Ammon's horn (tissue), 1 donor: ENCODE results near the gene PIP4K2A.

Experiments used
- DNase-seq: peaks from one replicate; pipeline ENCODE4 v3.0.0-alpha.2; 2016; ENCODE audit warnings: low spot score

PIP4K2A gene

DNA sequence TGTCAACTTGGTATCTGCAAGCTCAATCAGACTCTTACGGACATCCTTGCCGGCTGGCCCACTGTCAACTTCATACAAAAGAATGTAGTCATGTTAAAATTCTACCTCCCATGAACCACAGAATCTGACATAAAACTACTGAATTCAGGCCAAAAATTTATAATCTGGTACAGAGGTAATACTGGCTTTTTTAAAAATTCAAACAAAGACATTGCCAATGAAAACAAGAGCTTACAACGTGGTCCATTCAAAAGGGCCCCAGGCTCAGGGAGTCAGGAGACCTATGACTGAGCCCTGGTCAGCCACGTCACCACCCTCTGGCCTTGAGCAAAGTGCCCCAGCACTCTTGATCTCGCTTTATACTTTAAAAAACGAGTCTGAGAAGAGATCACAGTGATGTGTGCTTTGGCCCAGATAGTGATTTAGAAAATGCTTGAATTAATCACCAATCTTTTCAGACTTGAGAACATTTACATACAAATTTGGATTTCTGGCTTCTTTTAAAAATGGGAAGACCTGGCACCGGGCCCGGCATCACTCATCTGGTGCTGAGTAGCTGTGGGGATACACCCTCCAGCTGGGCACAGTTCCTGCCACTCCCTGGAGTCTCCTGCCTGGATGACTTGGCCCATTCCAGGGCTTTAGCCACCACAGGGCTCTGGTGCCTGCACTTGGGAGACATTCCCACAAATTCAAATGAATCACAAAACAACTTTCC lies 94.1 kb downstream of the PIP4K2A start:
- DNase-seq: peak; percentile 57

DNA sequence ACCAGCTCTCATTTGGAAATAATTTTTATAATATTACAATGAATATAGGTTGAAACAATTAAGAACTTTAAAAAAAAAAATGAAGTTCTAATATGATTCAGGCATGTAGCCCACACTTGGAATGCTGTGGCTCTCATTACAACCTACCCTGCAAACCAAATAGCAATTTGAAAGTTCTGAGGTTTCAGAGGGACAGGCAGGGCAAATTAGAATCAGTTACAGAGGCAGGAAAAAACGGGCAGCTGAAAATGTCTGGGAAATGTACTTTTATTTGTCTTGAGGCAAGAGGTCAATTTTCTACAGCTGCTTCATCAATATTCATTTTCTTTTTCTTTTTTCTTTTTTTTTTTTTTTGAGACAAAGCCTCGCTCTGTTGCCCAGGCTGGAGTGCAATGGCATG lies 95.3 kb downstream of the PIP4K2A start:
- DNase-seq: no peak

GRCh38 chr10:22618078-22618785 lies 96.1 kb downstream of the PIP4K2A start:
- DNase-seq: no peak

GRCh38 chr10:22617516-22617915 lies 96.9 kb downstream of the PIP4K2A start:
- no peak for DNase-seq

DNA sequence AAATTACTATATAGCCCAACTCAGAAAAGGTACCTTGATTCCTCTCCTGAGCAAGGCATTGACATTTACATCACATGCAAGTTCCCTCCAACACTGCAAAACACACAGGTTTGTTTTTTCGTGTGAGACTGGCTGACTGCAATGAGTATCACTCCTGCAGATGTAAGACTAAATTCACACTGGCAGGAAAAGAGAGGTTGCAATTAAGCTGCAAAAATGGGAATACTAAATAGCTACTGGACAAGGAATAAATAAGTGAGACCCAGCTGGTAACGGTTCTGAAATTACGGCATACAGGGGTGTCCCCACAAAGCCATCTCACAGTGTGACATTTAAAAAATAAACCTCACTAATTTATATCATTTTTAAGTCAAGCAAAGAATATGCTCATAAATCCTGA lies 97.3 kb downstream of the PIP4K2A start:
- DNase-seq: no peak

GRCh38 chr10:22615819-22616499 lies 98.4 kb downstream of the PIP4K2A start:
- peak; percentile 95 for DNase-seq

GRCh38 chr10:22615101-22615500 lies 99.3 kb downstream of the PIP4K2A start:
- DNase-seq: no peak

GRCh38 chr10:22613011-22613410 lies 101.4 kb downstream of the PIP4K2A start:
- no peak for DNase-seq

DNA sequence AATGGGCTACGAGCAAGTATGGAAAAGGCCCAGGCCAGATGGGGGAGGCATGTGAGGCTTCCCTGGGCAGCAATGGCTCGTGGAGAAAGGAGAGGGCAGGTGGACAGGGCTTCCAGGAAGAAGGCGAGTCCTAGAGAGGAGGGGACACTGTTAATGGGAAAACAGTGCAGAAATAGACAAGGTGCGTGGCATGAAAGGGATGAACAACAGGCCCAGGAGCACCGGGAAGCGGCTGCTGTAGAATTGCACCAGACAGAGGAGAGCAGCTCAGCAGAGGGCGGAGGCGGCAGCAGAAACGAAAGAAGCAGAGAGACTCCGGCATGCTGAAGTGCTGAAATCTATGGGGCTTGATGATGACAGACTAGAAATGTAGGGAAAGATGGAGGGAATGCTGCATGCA lies 102.1 kb downstream of the PIP4K2A start:
- no peak for DNase-seq

- DNase-seq: no peak
These were observed 102.8 kb downstream of the PIP4K2A start for GRCh38 chr10:22611425-22612115.

GRCh38 chr10:22610610-22611009 lies 103.8 kb downstream of the PIP4K2A start:
- no peak for DNase-seq

DNA sequence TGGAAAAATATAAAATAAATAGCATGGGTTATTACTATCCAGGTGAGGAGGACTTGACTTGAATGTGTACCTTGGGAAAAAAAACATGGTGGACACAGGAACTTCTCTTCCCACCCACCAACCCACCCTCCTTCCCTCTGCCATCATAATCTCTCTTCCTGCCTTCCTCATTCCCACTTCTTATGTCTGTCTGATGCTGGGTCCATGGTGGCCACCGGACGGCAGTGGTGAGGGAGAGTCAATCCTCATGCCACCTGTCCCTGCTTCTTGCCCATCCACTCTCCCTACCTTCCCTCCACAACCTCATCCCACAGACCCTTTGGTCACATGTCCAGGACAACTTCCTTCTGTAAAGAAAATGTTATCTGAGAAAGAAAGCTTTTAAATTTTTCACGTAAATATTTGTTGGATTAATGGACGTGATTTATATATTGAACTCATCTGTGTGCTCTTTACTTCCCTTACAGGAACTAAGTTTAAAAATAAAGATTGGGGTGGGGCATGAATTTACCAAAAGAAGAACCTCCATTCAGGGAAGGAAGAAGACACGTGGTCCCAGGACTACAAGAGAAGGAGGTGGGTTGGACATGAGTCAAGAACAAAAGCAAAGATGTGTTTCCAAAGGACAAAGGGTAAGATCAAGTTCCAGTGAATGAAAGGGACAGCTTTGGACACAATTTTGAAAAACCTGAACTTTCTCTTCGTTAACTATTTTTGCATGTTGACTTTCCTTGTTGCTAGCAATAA lies 104.5 kb downstream of the PIP4K2A start:
- no peak for DNase-seq

- DNase-seq: no peak
These were observed 105.1 kb downstream of the PIP4K2A start for GRCh38 chr10:22609251-22609650.

DNA sequence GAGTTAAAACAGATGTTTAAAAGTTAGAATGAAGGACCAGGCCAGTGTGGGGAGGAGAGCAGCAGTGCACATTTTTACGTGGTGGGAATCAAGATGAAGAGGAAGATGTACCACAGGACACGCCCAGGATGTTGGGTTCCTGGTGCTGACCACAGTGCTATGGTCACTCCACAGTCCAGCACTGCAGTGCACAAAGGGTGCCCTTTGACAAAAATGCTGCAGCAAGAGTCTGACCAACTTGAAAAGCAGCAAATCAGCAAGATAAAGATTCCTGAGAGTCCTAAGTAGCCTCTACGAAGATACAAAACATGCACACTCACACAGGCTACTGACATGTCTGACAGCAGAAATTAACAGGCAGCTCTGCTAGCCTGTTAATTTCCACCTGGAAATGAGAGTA lies 107.1 kb downstream of the PIP4K2A start:
- no peak for DNase-seq

DNA sequence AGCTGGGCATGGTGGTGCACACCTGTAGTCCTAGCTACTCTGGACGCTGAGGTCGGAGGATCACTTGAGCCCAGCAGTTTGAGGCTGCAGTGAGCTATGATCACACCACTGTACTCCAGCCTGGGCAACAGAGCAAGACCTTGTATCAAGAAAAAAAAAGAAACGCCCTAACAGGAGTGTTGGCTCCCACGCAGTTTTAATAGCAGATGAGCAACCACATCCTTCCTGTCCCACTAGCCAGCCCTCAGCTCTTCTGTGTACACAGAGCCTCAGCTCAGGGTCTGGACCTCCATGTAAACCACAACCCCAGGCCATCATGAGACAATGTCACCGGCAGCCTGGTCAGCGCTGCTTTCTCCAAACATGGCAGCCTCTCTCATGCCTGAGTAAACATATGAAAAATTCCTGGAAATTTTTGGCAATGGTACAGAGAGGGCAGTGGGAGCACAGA lies 108.2 kb downstream of the PIP4K2A start:
- DNase-seq: peak; percentile 67

DNA sequence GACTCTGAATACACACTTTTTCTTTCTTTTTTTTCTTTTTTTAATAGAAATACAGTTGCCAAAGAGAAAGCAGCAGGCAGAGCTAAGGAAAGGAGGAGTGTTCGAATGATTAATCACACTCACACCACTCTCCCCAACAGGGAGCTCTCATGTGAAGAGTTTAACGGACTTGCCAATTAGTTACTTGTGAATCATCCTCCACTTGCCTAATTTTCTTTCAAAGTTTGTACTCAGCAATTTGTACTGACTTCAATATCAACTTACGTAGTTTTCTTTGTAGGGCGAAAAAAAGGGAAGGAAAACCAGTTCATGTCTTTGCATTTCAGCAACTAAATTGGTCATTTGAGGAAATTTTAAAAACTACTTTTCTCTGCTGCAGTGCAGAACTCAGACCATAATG lies 109.2 kb downstream of the PIP4K2A start:
- DNase-seq: no peak

GRCh38 chr10:22604344-22605126 lies 109.8 kb downstream of the PIP4K2A start:
- DNase-seq: no peak

- no peak for DNase-seq
These were observed 110.8 kb downstream of the PIP4K2A start for GRCh38 chr10:22603581-22603980.

GRCh38 chr10:22601618-22602017 lies 112.8 kb downstream of the PIP4K2A start:
- no peak for DNase-seq

DNA sequence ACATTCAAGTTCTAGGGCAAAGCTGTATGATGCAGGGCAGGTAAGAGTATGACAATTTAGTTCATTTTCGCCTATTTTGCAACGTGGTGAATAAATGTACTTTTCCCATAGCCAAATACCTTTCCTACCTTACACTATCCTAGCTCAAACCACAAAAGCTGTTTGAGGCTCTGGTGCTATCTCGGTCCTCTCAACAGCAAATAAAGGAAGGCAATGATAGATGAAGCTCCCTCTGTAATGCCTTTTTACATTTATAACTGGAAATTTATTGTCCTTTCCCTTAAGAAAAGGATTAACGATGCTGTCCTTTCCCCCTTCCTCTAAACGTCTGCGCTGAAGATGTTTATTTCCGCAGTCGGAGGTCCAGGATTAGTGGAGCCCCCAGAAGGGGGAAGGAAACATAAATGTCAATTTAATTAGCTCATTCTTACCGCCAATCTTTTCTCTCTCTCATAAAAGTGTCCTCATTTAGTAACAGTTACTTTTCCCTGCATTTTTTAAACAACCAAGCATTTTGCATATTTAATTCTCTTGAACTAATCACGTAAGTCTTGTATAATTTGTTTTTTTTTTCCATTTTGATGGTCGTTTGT lies 114.6 kb downstream of the PIP4K2A start:
- no peak for DNase-seq
